AML-193 (cell line): ENCODE data around the gene FKBP14.

ENCODE experiments used
- DNase-seq, 2 experiments: peaks; one replicate each; lab custom pipeline; 2025; lab: John Stamatoyannopoulos, UW

FKBP14 gene

GRCh38 chr7:30032310-30033125, 6.0 kb upstream of the FKBP14 start:
- no peak for DNase-seq

- peak; percentile 21 to 45 for DNase-seq
Observed at GRCh38 chr7:30029696-30030095, 3.2 kb upstream of the FKBP14 start.

GRCh38 chr7:30028749-30029635, 2.5 kb upstream of the FKBP14 start:
- peak; percentile 20 to 32 for DNase-seq

- DNase-seq, result peak; percentile 60 to 65
Observed at GRCh38 chr7:30028216-30028748, 1.8 kb upstream of the FKBP14 start, which contains the start of gene PLEKHA8. PLEKHA8 (plus strand) TSS chr7:30028412; CDS start chr7:30028763, 351 bp downstream.

- no peak for DNase-seq
Observed at GRCh38 chr7:30027740-30028215, 1.3 kb upstream of the FKBP14 start.

- peak; percentile 48 to 49 for DNase-seq
Observed at GRCh38 chr7:30027065-30027456, 559 bp upstream of the FKBP14 start.

- no peak for DNase-seq
Observed at GRCh38 chr7:30023524-30023923, 3.0 kb downstream of the FKBP14 start.

GRCh38 chr7:30022991-30023390, 3.5 kb downstream of the FKBP14 start:
- no peak for DNase-seq

GRCh38 chr7:30020535-30020934, 6.0 kb downstream of the FKBP14 start:
- DNase-seq, result no peak

GRCh38 chr7:30019960-30020359, 6.5 kb downstream of the FKBP14 start:
- DNase-seq, result no peak

GRCh38 chr7:30019387-30019786, 7.1 kb downstream of the FKBP14 start:
- peak; percentile 8 to 26 for DNase-seq

GRCh38 chr7:30018451-30018850, 8.1 kb downstream of the FKBP14 start:
- no peak for DNase-seq

- DNase-seq, result no peak
Observed at GRCh38 chr7:30012757-30013156, 13.7 kb downstream of the FKBP14 start.

- DNase-seq, result no peak
Observed at GRCh38 chr7:30010021-30010420, 16.5 kb downstream of the FKBP14 start.

GRCh38 chr7:30005464-30005863, 21.0 kb downstream of the FKBP14 start:
- no peak for DNase-seq

- no peak for DNase-seq
Observed at GRCh38 chr7:30003098-30003497, 23.4 kb downstream of the FKBP14 start.

GRCh38 chr7:30001998-30002397, 24.5 kb downstream of the FKBP14 start:
- DNase-seq, result no peak

GRCh38 chr7:29998489-29998888, 28.0 kb downstream of the FKBP14 start:
- DNase-seq, result no peak

- no peak for DNase-seq
Observed at GRCh38 chr7:29996321-29996720, 30.2 kb downstream of the FKBP14 start.

- DNase-seq, result no peak
Observed at GRCh38 chr7:29995652-29996051, 30.9 kb downstream of the FKBP14 start.

- DNase-seq, result no peak
Observed at GRCh38 chr7:29993140-29993539, 33.4 kb downstream of the FKBP14 start.

GRCh38 chr7:29991937-29992336, 34.6 kb downstream of the FKBP14 start:
- DNase-seq, result no peak
